RWPE2 (cell line): ENCODE results near the gene DVL2.
"Not testable (repeated sequence)": the region's sequence is repeated elsewhere in the genome, so short reads cannot be mapped to it uniquely, and the experiment has no call there.

Source experiments
- ATAC-seq: fragments of 200-7000 bp; cut with Tn5 transposase; 3 replicates; pipeline ENCODE4 v1.9.1; 2021; ENCODE audit warnings: low read depth
- DNase-seq: peaks from one replicate; pipeline ENCODE4 v3.0.0-alpha.2; 2020; ENCODE audit warnings: low spot score
- H3K27ac ChIP-seq: fragments of 450-650 bp; 2 replicates; pipeline ENCODE4 v1.5.1; 2017; ENCODE audit warnings: mild to moderate bottlenecking; ENCODE audit not compliant: poor library complexity, severe bottlenecking
- H3K27me3 ChIP-seq: fragments of 250-450 bp; sonication (Bioruptor Pico); 2 replicates; pipeline ENCODE4 v1.5.1; 2021; ENCODE audit warnings: mild to moderate bottlenecking, moderate library complexity; ENCODE audit not compliant: insufficient read depth, poor library complexity, severe bottlenecking
- H3K36me3 ChIP-seq: fragments of 250-450 bp; sonication (Bioruptor Pico); 2 replicates; pipeline ENCODE4 v1.5.1; 2020; ENCODE audit warnings: low read depth, mild to moderate bottlenecking, moderate library complexity
- H3K4me1 ChIP-seq: fragments of 250-450 bp; sonication (Bioruptor Pico); 2 replicates; pipeline ENCODE4 v1.5.1; 2021; ENCODE audit warnings: mild to moderate bottlenecking, moderate library complexity; ENCODE audit not compliant: insufficient read depth, poor library complexity, severe bottlenecking
- H3K4me3 ChIP-seq: fragments of 250-450 bp; sonication (Bioruptor Pico); 2 replicates; pipeline ENCODE4 v1.5.1; 2021; ENCODE audit warnings: mild to moderate bottlenecking, moderate library complexity; ENCODE audit not compliant: severe bottlenecking
- H3K9me3 ChIP-seq: fragments of 250-450 bp; sonication (Bioruptor Pico); 2 replicates; pipeline ENCODE4 v1.5.1; 2021; ENCODE audit warnings: mild to moderate bottlenecking, moderate library complexity; ENCODE audit not compliant: severe bottlenecking
- CTCF ChIP-seq: fragments of 450-650 bp; IDR thresholded peaks from one replicate; pipeline ENCODE4 v1.5.1; 2017; ENCODE audit warnings: mild to moderate bottlenecking, moderate library complexity; ENCODE audit not compliant: poor library complexity, severe bottlenecking

Gene DVL2

GRCh38 chr17:7246779-7247178 lies 12.5 kb upstream of the DVL2 start:
- H3K4me1 ChIP-seq: no peaks in the 10 kb centered on the region
- DNase-seq (no peak), ATAC-seq (no peak)
- TF ChIP-seq CTCF: no peak
- peaks cover 30% of the 10 kb centered on the region for H3K36me3 ChIP-seq
- H3K27me3 ChIP-seq: no peaks in the 10 kb centered on the region
- no peaks in the 10 kb centered on the region for H3K9me3 ChIP-seq
- H3K4me3 ChIP-seq: no peak overlapping the region
- no peak overlapping the region for H3K27ac ChIP-seq

GRCh38 chr17:7243838-7244237 lies 9.5 kb upstream of the DVL2 start:
- Histone ChIP-seq H3K36me3 (peaks cover 40% of the 10 kb centered on the region), H3K27ac (peak overlapping the region; percentile 74)
- not testable (repeated sequence) for H3K9me3 ChIP-seq, H3K27me3 ChIP-seq, H3K4me1 ChIP-seq, DNase-seq, ATAC-seq, H3K4me3 ChIP-seq

DNA sequence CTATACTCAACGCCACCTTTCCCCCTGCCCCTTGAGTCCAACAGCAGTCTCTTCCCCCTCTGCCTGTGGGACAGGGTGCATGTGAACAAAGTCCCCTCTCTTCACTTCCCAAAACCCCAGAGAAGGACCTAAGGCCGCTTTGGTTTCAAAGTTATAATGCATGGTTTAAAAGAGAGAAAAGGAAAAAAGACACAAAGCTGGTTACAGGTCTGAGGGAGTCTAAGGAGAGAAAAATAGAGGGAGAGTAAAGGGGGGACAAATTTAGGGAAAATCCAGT lies 9.1 kb upstream of the DVL2 start:
- no peak for TF ChIP-seq CTCF
- peak overlapping the region; percentile 72 for H3K4me3 ChIP-seq
- no peaks in the 10 kb centered on the region for H3K4me1 ChIP-seq
- H3K27me3 ChIP-seq: no peaks in the 10 kb centered on the region
- ATAC-seq: no peak
- H3K9me3 ChIP-seq: no peaks in the 10 kb centered on the region
- DNase-seq: no peak
- H3K27ac ChIP-seq: peak overlapping the region; percentile 74
- H3K36me3 ChIP-seq: peaks cover 40% of the 10 kb centered on the region

- DNase-seq (peak; percentile 94), ATAC-seq (peak; percentile 35)
- H3K27ac ChIP-seq: peak overlapping the region; percentile 74
- H3K4me3 ChIP-seq: peak overlapping the region; percentile 72
- H3K36me3 ChIP-seq: peaks cover 40% of the 10 kb centered on the region
- peak; percentile 5 for TF ChIP-seq CTCF
- H3K4me1 ChIP-seq: no peaks in the 10 kb centered on the region
- H3K27me3 ChIP-seq: no peaks in the 10 kb centered on the region
- no peaks in the 10 kb centered on the region for H3K9me3 ChIP-seq
Observed at GRCh38 chr17:7242717-7243452, 8.6 kb upstream of the DVL2 start.

DNA sequence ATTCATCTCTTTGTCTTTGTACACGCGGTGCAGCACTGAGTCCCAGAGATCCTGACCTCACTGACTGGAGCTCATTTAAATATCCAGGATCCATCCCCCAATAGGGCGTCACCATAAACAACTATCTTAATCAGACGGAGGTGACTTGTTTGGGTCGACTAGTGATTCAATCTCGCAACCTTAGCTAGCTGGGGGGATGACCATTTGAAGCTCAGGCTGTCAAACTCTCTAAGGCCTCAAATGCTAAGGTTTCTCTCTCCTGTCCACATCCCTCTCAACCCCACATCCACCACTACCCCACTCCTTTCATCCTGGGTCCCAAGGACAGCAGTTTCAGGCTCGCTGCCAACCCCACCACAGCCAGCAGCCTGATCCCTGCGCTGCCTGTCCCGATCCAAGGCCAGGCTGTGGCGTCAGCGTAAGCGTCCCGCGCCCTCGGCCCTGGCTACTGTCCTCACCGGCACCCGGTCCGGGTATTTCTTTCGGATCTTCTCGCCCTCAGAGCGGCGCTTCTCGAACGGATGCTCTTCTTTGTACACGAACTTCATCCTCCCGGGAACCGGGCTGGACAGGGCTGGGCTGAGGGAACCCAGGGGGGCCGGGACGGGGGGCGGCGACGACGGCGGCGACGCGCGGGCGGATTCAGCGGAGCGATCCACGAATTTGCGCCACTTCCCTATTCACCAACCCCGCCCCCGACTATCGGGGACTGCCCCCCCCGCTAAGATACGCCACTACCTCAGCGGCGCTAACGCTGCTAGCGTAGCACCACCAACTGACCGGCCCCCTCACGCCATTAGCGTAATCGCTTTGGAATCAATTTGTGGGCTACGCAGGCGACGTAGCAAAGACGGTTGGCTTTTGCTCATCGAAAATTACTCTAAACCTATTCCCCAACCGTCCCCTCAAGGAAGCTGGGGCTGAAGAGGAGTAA lies 7.7 kb upstream of the DVL2 start, which contains the start of gene GABARAP:
Gene GABARAP, minus strand, starts transcription at position 667 of the 934 bp plus-strand sequence. Its CDS starts 119 bp downstream, at position 548.
- H3K9me3 ChIP-seq: no peaks in the 10 kb centered on the region
- H3K27me3 ChIP-seq: no peaks in the 10 kb centered on the region
- peak within 1 kb of the TSS; percentile 74 for H3K27ac ChIP-seq
- TF ChIP-seq CTCF: no peak
- peaks cover 43% of the 10 kb centered on the region for H3K36me3 ChIP-seq
- DNase-seq: no peak
- no peaks in the 10 kb centered on the region for H3K4me1 ChIP-seq
- peak within 1 kb of the TSS; percentile 72 for H3K4me3 ChIP-seq
- 0 out of 3 replicates have a peak, but pooled peaks have one; percentile 6 for ATAC-seq
